ENCODE measurements around the gene SNX32.

DNA sequence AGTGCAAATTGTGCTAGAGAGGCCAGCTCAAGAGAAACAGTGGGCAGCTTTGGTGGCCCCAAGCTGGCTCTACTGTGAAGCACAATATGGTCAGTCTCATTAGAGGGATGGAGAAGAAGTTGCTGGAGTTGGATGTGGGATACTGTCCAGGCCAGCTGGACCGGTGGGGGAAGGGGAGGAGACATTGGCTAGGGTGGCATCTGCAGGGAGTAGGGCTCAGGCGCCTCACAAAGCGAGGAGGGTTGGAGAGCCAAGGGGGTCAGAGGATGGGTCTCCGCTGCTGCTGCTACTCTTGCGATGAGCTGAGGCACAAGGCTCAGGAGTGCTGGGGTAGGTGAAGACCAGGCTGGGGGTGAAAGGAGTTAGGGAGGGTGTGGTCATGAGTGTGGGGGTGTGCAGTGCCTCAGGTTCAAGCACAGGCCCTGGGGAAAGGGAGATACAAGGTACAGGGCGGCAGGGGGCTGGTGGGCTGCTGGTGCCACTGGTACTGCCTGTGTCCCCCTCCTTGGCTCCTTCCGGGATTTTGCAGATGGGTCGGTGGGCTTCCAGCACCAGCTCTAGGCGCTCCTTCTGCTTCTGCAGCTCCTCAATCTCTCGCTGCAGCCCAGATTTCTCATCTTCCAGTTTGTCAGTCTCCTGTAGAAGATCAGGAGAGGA is 59.0 kb downstream of the SNX32 start:
- TF ChIP-seq POLR2A (IDR thresholded peaks at IDR 0.05; ENCODE audit: low read length): no peak
- TF ChIP-seq, protein P1, sequence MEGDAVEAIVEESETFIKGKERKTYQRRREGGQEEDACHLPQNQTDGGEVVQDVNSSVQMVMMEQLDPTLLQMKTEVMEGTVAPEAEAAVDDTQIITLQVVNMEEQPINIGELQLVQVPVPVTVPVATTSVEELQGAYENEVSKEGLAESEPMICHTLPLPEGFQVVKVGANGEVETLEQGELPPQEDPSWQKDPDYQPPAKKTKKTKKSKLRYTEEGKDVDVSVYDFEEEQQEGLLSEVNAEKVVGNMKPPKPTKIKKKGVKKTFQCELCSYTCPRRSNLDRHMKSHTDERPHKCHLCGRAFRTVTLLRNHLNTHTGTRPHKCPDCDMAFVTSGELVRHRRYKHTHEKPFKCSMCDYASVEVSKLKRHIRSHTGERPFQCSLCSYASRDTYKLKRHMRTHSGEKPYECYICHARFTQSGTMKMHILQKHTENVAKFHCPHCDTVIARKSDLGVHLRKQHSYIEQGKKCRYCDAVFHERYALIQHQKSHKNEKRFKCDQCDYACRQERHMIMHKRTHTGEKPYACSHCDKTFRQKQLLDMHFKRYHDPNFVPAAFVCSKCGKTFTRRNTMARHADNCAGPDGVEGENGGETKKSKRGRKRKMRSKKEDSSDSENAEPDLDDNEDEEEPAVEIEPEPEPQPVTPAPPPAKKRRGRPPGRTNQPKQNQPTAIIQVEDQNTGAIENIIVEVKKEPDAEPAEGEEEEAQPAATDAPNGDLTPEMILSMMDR (IDR thresholded peaks at IDR 0.05): no peak
- TF ChIP-seq RAD21 (conservative IDR thresholded peaks at IDR 0.05 in 1 of 2, IDR thresholded peaks at IDR 0.05 in 1 of 2): no peak
- TF ChIP-seq, protein P2, sequence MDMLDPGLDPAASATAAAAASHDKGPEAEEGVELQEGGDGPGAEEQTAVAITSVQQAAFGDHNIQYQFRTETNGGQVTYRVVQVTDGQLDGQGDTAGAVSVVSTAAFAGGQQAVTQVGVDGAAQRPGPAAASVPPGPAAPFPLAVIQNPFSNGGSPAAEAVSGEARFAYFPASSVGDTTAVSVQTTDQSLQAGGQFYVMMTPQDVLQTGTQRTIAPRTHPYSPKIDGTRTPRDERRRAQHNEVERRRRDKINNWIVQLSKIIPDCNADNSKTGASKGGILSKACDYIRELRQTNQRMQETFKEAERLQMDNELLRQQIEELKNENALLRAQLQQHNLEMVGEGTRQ (IDR thresholded peaks at IDR 0.05): no peak
- peak; percentile 47 for TF ChIP-seq POLR2AphosphoS2 (conservative IDR thresholded peaks at IDR 0.05; ENCODE audit: low read length)
